Fibroblast of lung (primary cell): ENCODE measurements around the gene SLX9. TPM values are rescaled to one million over a fixed set of nuclear protein-coding genes. Genes with fewer than 3 reads are reported as not detected.

Experiments used
- DNase-seq, 2 donors: peaks; one replicate each; pipeline versions ENCODE4 v3.0.0 to v3.0.0-alpha.2; 2010; ENCODE audit warnings: low read depth in 2 of 2
- H2AFZ ChIP-seq: 2 replicates; pipeline ENCODE4 v1.5.1; 2012; ENCODE audit warnings: low read length, control low read depth, inconsistent platforms
- H3K27ac ChIP-seq: 2 replicates; pipeline ENCODE4 v1.5.1; 2011; ENCODE audit warnings: low read length, control low read depth; ENCODE audit not compliant: insufficient read depth
- H3K27me3 ChIP-seq: 2 replicates; pipeline ENCODE4 v1.5.1; 2011; ENCODE audit warnings: mild to moderate bottlenecking, low read length; ENCODE audit not compliant: control insufficient read depth, insufficient read depth
- H3K36me3 ChIP-seq: 2 replicates; pipeline ENCODE4 v1.5.1; 2011; ENCODE audit warnings: low read length; ENCODE audit not compliant: control insufficient read depth, insufficient read depth
- H3K4me1 ChIP-seq: 2 replicates; pipeline ENCODE4 v1.5.1; 2011; ENCODE audit warnings: low read length; ENCODE audit not compliant: control insufficient read depth, insufficient read depth; ENCODE audit errors: extremely low read depth
- H3K4me2 ChIP-seq: 2 replicates; pipeline ENCODE4 v1.5.1; 2011; ENCODE audit warnings: low read length, control low read depth; ENCODE audit not compliant: insufficient read depth; ENCODE audit errors: extremely low read depth
- H3K4me3 ChIP-seq, 4 experiments: fragments of 200-600 bp in 1 of 4; sonication (generic) in 1 of 4; replicated peaks in 1 of 4; 2 replicates each; pipeline ENCODE4 v1.5.1; 2011 to 2016; ENCODE audit warnings: low read length in 4 of 4, low read depth in 3 of 4, mild to moderate bottlenecking in 3 of 4, control low read depth in 2 of 4, inconsistent platforms in 1 of 4, mixed read lengths in 1 of 4; ENCODE audit not compliant: insufficient read depth in 1 of 4; ENCODE audit errors: control extremely low read depth in 1 of 4
- H3K79me2 ChIP-seq: 2 replicates; pipeline ENCODE4 v1.5.1; 2012; ENCODE audit warnings: mild to moderate bottlenecking, low read length, inconsistent platforms; ENCODE audit not compliant: control insufficient read depth, insufficient read depth
- H3K9ac ChIP-seq: 2 replicates; pipeline ENCODE4 v1.5.1; 2011; ENCODE audit warnings: mild to moderate bottlenecking, low read length, control low read depth; ENCODE audit not compliant: insufficient read depth
- H3K9me3 ChIP-seq: 2 replicates; pipeline ENCODE4 v1.5.1; 2012; ENCODE audit warnings: low read depth, low read length; ENCODE audit not compliant: control insufficient read depth, insufficient read depth
- H4K20me1 ChIP-seq: 2 replicates; pipeline ENCODE4 v1.5.1; 2011; ENCODE audit warnings: low read length; ENCODE audit not compliant: control insufficient read depth, insufficient read depth; ENCODE audit errors: extremely low read depth
- CTCF ChIP-seq, 2 donors: IDR thresholded peaks in 1 of 2; conservative IDR thresholded peaks in 1 of 2; 1 replicate in 1 of 2; 2 replicates in 1 of 2; pipeline ENCODE4 v1.5.1; 2011 to 2012; ENCODE audit warnings: low read length in 2 of 2, control low read depth in 1 of 2, inconsistent platforms in 1 of 2, low read depth in 1 of 2, mild to moderate bottlenecking in 1 of 2
- EZH2 ChIP-seq: IDR thresholded peaks from 2 replicates; pipeline ENCODE4 v1.5.1; 2012; ENCODE audit warnings: low read length, control low read depth, mild to moderate bottlenecking; ENCODE audit errors: missing control alignments
- polyA plus RNA-seq, 2 donors: library from polyadenylated mRNA; depleted of rRNA in 1 of 2; stranded (reverse) in 1 of 2; unstranded in 1 of 2; fragments of >200 nt; gene quantifications; 2 replicates each; pipeline ENCODE4 v1.2.1, GENCODE V29; 2011 to 2012; ENCODE audit warnings: missing spikeins in 1 of 2
- total RNA-seq: library from RNA; depleted of rRNA; stranded (reverse); fragments of >200 nt; gene quantifications from 2 replicates; pipeline ENCODE4 v1.2.1, GENCODE V29; 2014

The SLX9 gene
- total and polyA plus RNA-seq, 2 donors (not counting 1 experiment from before 2014, with no cell fraction given), result 9.7 to 14.9 TPM

- H3K4me3 ChIP-seq, result peak overlapping the region; percentile 70 to 92 (median 81)
- H3K4me1 ChIP-seq, result peaks cover 2% of the 10 kb centered on the region
- peak overlapping the region; percentile 87 for H3K4me2 ChIP-seq
- DNase-seq, result no peak
- H4K20me1 ChIP-seq, result no peaks in the 10 kb centered on the region
- no peaks in the 10 kb centered on the region for H3K9me3 ChIP-seq
- peak overlapping the region; percentile 60 for H2AFZ ChIP-seq
- peaks cover 4% of the 10 kb centered on the region for H3K36me3 ChIP-seq
- peaks cover 23% of the 10 kb centered on the region for H3K79me2 ChIP-seq
- no peaks in the 10 kb centered on the region for H3K27me3 ChIP-seq
- H3K9ac ChIP-seq, result peak overlapping the region; percentile 46
- TF ChIP-seq CTCF (conservative IDR thresholded peaks at IDR 0.05 in 1 of 2, IDR thresholded peaks at IDR 0.05 in 1 of 2; ENCODE audit: low read depth in 1 of 2, low read length in 2 of 2) (no peak), EZH2 (no peak)
- H3K27ac ChIP-seq, result peak overlapping the region; percentile 37
These were observed 345 bp downstream of the SLX9 start for GRCh38 chr21:44940116-44940631.

GRCh38 chr21:44941567-44941966 is 1.7 kb downstream of the SLX9 start:
- Histone ChIP-seq H3K79me2 (peaks cover 23% of the 10 kb centered on the region), H3K27ac (no peak overlapping the region), H3K4me2 (no peak overlapping the region), H3K36me3 (peaks cover 6% of the 10 kb centered on the region), H3K27me3 (no peaks in the 10 kb centered on the region), H4K20me1 (no peaks in the 10 kb centered on the region), H3K4me1 (peaks cover 2% of the 10 kb centered on the region), H3K4me3 (no peak overlapping the region), H3K9ac (no peak overlapping the region), H2AFZ (no peak overlapping the region), H3K9me3 (no peaks in the 10 kb centered on the region)
- TF ChIP-seq CTCF (conservative IDR thresholded peaks at IDR 0.05 in 1 of 2, IDR thresholded peaks at IDR 0.05 in 1 of 2; ENCODE audit: low read depth in 1 of 2, low read length in 2 of 2) (no peak), EZH2 (no peak)
- no peak for DNase-seq

- Histone ChIP-seq H3K4me2 (no peak overlapping the region), H3K27me3 (no peaks in the 10 kb centered on the region), H4K20me1 (no peaks in the 10 kb centered on the region), H2AFZ (no peak overlapping the region), H3K4me1 (peaks cover 2% of the 10 kb centered on the region), H3K27ac (no peak overlapping the region), H3K36me3 (peaks cover 9% of the 10 kb centered on the region), H3K9me3 (no peaks in the 10 kb centered on the region), H3K4me3 (no peak overlapping the region), H3K9ac (no peak overlapping the region), H3K79me2 (peaks cover 25% of the 10 kb centered on the region)
- DNase-seq, result no peak
- TF ChIP-seq EZH2 (no peak), CTCF (conservative IDR thresholded peaks at IDR 0.05 in 1 of 2, IDR thresholded peaks at IDR 0.05 in 1 of 2; ENCODE audit: low read depth in 1 of 2, low read length in 2 of 2) (no peak)
These were observed 2.7 kb downstream of the SLX9 start for GRCh38 chr21:44942566-44942965.
